HCT116 (cell line): Measurements from ENCODE around the gene HES5.

Experiments
- CBX3 ChIP-seq: IDR thresholded peaks from 2 replicates; pipeline ENCODE4 v1.6.1; 2012; ENCODE audit warnings: low read depth
- CTCF ChIP-seq, 3 experiments: fragments of 200-600 bp in 1 of 3; sonication (generic) in 1 of 3; IDR thresholded peaks in 2 of 3; conservative IDR thresholded peaks in 1 of 3; 2 replicates each; pipeline ENCODE4 v1.5.1; 2012 to 2017; ENCODE audit warnings: low read depth in 2 of 3, low read length in 2 of 3, antibody characterized with exemption in 1 of 3, borderline replicate concordance in 1 of 3, control low read depth in 1 of 3, mild to moderate bottlenecking in 1 of 3, mixed read lengths in 1 of 3, mixed run types in 1 of 3, moderate library complexity in 1 of 3; ENCODE audit not compliant: insufficient read depth in 1 of 3
- EZH2 ChIP-seq: fragments of 200-600 bp; sonication (generic); IDR thresholded peaks from 2 replicates; pipeline ENCODE4 v1.6.1; 2017; ENCODE audit warnings: antibody characterized with exemption, mixed run types
- EZH2phosphoT487 ChIP-seq: fragments of 200-600 bp; IDR thresholded peaks from 2 replicates; pipeline ENCODE4 v1.6.1; 2018; ENCODE audit warnings: antibody characterized with exemption, borderline replicate concordance
- JUND ChIP-seq: IDR thresholded peaks from 2 replicates; pipeline ENCODE4 v1.6.1; 2012
- MAX ChIP-seq: IDR thresholded peaks from 2 replicates; pipeline ENCODE4 v1.6.1; 2012
- POLR2A ChIP-seq: IDR thresholded peaks from 2 replicates; pipeline ENCODE4 v1.7.0; 2011; ENCODE audit warnings: borderline replicate concordance; ENCODE audit not compliant: insufficient read depth, insufficient read length; ENCODE audit errors: extremely low read depth
- POLR2AphosphoS5 ChIP-seq: IDR thresholded peaks from 2 replicates; pipeline ENCODE4 v1.6.1; 2011; ENCODE audit warnings: mild to moderate bottlenecking, low read depth, low read length, moderate library complexity
- REST ChIP-seq: IDR thresholded peaks from 2 replicates; pipeline ENCODE4 v1.6.1; 2012; ENCODE audit warnings: low read depth
- SIN3A ChIP-seq: IDR thresholded peaks from 2 replicates; pipeline ENCODE4 v1.6.1; 2012; ENCODE audit warnings: low read depth
- SP1 ChIP-seq: IDR thresholded peaks from 2 replicates; pipeline ENCODE4 v1.6.1; 2012; ENCODE audit warnings: low read depth
- SRF ChIP-seq: IDR thresholded peaks from 2 replicates; pipeline ENCODE4 v1.6.1; 2012; ENCODE audit warnings: low read depth
- ZBTB33 ChIP-seq: IDR thresholded peaks from 2 replicates; pipeline ENCODE4 v1.6.1; 2011; ENCODE audit warnings: mild to moderate bottlenecking, low read length, moderate library complexity; ENCODE audit not compliant: insufficient replicate concordance; ENCODE audit errors: extremely low read depth
- ZNF274 ChIP-seq: fragments of 200-500 bp; sonication (Bioruptor generic); IDR thresholded peaks from 2 replicates; pipeline ENCODE4 v1.6.1; 2014; ENCODE audit warnings: mild to moderate bottlenecking, low read depth, low read length, inconsistent platforms

GRCh38 chr1:2479186-2479585, 50.9 kb downstream of the HES5 start:
- no peak for TF ChIP-seq POLR2A
- no peak for TF ChIP-seq SRF
- no peak for TF ChIP-seq REST
- no peak for TF ChIP-seq POLR2AphosphoS5
- TF ChIP-seq CTCF (IDR thresholded peaks at IDR 0.05 in 2 of 3, conservative IDR thresholded peaks at IDR 0.05 in 1 of 3; ENCODE audit: borderline replicate concordance in 1 of 3, insufficient read depth in 1 of 3, low read depth in 2 of 3, low read length in 2 of 3): no peak
- no peak for TF ChIP-seq MAX
- no peak for TF ChIP-seq EZH2
- no peak for TF ChIP-seq CBX3
- no peak for TF ChIP-seq EZH2phosphoT487
- no peak for TF ChIP-seq ZNF274
- no peak for TF ChIP-seq SIN3A
- TF ChIP-seq JUND: no peak
- no peak for TF ChIP-seq SP1
- no peak for TF ChIP-seq ZBTB33
